Cardiac muscle cell (in vitro differentiated cells and primary cell): Measurements from ENCODE around the gene EPHA4. TPM values are rescaled to one million over a fixed set of nuclear protein-coding genes. Genes with fewer than 3 reads are reported as not detected.

Experiments used
- DNase-seq, 2 donors: peaks; one replicate each; pipeline versions ENCODE4 v3.0.0 to v3.0.0-alpha.2; 2010 to 2017; ENCODE audit warnings: low read depth in 1 of 2, low spot score in 1 of 2
- H3K27ac ChIP-seq: fragments of 200-600 bp; sonication (generic); 2 replicates; pipeline ENCODE4 v1.5.1; 2016
- H3K27me3 ChIP-seq: fragments of 200-600 bp; sonication (generic); 2 replicates; pipeline ENCODE4 v1.6.0; 2016; ENCODE audit warnings: control low read depth
- H3K36me3 ChIP-seq: fragments of 200-600 bp; sonication (generic); 2 replicates; pipeline ENCODE4 v1.5.1; 2016; ENCODE audit warnings: control low read depth
- H3K4me1 ChIP-seq: fragments of 200-600 bp; sonication (generic); 2 replicates; pipeline ENCODE4 v1.8.1; 2017; ENCODE audit warnings: low read depth, mild to moderate bottlenecking, mixed run types
- H3K4me3 ChIP-seq: fragments of 200-600 bp; sonication (generic); 2 replicates; pipeline ENCODE4 v1.5.1; 2016; ENCODE audit warnings: mild to moderate bottlenecking
- H3K9me3 ChIP-seq: fragments of 200-600 bp; sonication (generic); 2 replicates; pipeline ENCODE4 v1.5.1; 2017; ENCODE audit warnings: low read depth, mild to moderate bottlenecking, control low read depth
- CTCF ChIP-seq: IDR thresholded peaks from 2 replicates; pipeline ENCODE4 v1.5.1; 2012; ENCODE audit warnings: low read depth, mild to moderate bottlenecking, low read length
- polyA plus RNA-seq: library from polyadenylated mRNA; unstranded; fragments of >200 nt; fragmentation: Nextera tagmentation; extraction: Ambion mirVana; gene quantifications from 2 replicates; pipeline ENCODE4 v1.2.1, GENCODE V29; 2016
- total RNA-seq: library from RNA; depleted of rRNA; stranded (reverse); fragments of >200 nt; gene quantifications from 2 replicates; pipeline ENCODE4 v1.2.3, GENCODE V29; 2016

EPHA4 gene
- total and polyA plus RNA-seq, 2 experiments from 2014 or later, result 21.2 to 70.2 TPM

DNA sequence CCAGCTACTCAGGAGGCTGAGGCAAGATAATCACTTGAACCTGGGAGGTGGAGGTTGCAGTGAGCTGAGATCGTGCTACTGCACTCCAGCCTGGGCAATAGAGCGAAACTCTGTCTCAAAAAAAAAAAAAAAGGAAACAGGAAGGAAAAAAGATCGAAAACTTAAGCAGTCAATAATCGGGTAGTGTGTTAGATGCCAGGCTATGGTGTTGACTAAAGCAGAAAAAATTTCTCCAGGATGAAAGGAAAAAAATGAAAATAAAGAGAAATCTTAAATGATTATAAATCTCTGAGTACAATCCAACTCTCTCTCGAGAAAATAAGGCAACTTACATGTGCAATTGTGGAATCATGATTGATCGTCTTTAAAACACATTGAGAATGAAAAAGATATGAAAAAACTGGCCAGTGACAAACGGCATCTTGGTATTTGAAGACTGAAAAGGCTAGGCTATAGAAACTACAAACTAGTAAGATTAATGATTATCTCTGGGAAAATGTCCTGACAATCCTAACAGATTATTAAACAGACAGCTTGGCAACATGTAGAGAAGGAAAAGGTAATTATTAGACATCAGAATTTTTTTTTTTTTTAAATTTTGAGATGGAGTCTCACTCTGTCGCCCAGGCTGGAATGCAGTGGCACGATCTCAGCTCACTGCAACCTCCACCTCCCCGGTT, 16.3 kb upstream of the EPHA4 start:
- H3K4me1 ChIP-seq, result no peaks in the 10 kb centered on the region
- H3K27ac ChIP-seq, result no peak overlapping the region
- no peaks in the 10 kb centered on the region for H3K9me3 ChIP-seq
- H3K4me3 ChIP-seq, result no peak overlapping the region
- no peak for DNase-seq
- H3K36me3 ChIP-seq, result no peaks in the 10 kb centered on the region
- TF ChIP-seq CTCF, result no peak
- H3K27me3 ChIP-seq, result no peaks in the 10 kb centered on the region

GRCh38 chr2:221581986-221582385, 9.9 kb upstream of the EPHA4 start:
- no peak for TF ChIP-seq CTCF
- no peaks in the 10 kb centered on the region for H3K4me1 ChIP-seq
- no peak for DNase-seq
- no peak overlapping the region for H3K4me3 ChIP-seq
- H3K9me3 ChIP-seq, result no peaks in the 10 kb centered on the region
- no peak overlapping the region for H3K27ac ChIP-seq
- no peaks in the 10 kb centered on the region for H3K36me3 ChIP-seq
- no peaks in the 10 kb centered on the region for H3K27me3 ChIP-seq

- no peaks in the 10 kb centered on the region for H3K36me3 ChIP-seq
- H3K27me3 ChIP-seq, result no peaks in the 10 kb centered on the region
- no peaks in the 10 kb centered on the region for H3K4me1 ChIP-seq
- TF ChIP-seq CTCF, result no peak
- peak overlapping the region; percentile 58 for H3K4me3 ChIP-seq
- no peaks in the 10 kb centered on the region for H3K9me3 ChIP-seq
- DNase-seq, result no peak
- H3K27ac ChIP-seq, result no peak overlapping the region
These were observed 2.1 kb upstream of the EPHA4 start for GRCh38 chr2:221574231-221574570.

- peak; percentile 94 for TF ChIP-seq CTCF
- H3K36me3 ChIP-seq, result no peaks in the 10 kb centered on the region
- no peaks in the 10 kb centered on the region for H3K27me3 ChIP-seq
- DNase-seq, result peak; percentile 85 to 94
- no peaks in the 10 kb centered on the region for H3K9me3 ChIP-seq
- peak overlapping the region; percentile 45 for H3K27ac ChIP-seq
- peak overlapping the region; percentile 58 for H3K4me3 ChIP-seq
- peaks cover under 1% of the 10 kb centered on the region for H3K4me1 ChIP-seq
These were observed 1.5 kb upstream of the EPHA4 start for GRCh38 chr2:221573430-221574230.

GRCh38 chr2:221572821-221573429, 821 bp upstream of the EPHA4 start:
- peak in 1 of 2 donors; percentile 66 for DNase-seq
- Histone ChIP-seq H3K4me1 (peaks cover 8% of the 10 kb centered on the region), H3K36me3 (no peaks in the 10 kb centered on the region), H3K9me3 (no peaks in the 10 kb centered on the region), H3K27ac (peak overlapping the region; percentile 45), H3K27me3 (no peaks in the 10 kb centered on the region), H3K4me3 (peak overlapping the region; percentile 58)
- TF ChIP-seq CTCF, result no peak
